ENCODE results near the gene TFIP11. TPM values are rescaled to one million over a fixed set of nuclear protein-coding genes. Genes with fewer than 3 reads are reported as not detected.

The TFIP11 gene
- total and polyA plus RNA-seq, 9 of the 15 experiments (the other 6 are each of a cell fraction or from before 2014, with no cell fraction given): 11.5 to 38.1 (median 25.2) TPM

DNA sequence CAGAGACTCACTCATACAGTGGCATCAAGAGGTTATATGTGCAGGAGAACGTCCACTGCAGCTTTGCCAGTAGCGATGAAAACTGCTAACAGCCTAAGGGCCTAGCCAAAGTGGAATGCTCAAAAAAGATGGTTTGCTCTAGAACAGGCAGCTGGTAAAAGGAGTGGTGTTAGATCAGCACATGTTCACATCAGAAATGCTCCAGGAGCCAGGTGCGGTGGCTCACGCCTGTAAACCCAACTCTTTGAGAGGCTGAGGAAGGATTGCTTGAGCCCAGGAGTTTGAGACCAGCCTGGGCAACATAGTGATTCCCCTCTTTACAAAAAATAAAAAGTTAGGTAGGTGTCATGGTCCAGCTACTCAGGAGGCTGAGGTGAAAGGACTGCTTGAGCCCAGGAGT lies 10.3 kb upstream of the TFIP11 start (continued):
- TF ChIP-seq MAZ (CRISPR knock-in tag; conservative IDR thresholded peaks at IDR 0.05 in 1 of 2, IDR thresholded peaks at IDR 0.05 in 1 of 2) (no peak), HDAC2 (IDR thresholded peaks at IDR 0.05) (no peak)
- TF ChIP-seq, protein P1, sequence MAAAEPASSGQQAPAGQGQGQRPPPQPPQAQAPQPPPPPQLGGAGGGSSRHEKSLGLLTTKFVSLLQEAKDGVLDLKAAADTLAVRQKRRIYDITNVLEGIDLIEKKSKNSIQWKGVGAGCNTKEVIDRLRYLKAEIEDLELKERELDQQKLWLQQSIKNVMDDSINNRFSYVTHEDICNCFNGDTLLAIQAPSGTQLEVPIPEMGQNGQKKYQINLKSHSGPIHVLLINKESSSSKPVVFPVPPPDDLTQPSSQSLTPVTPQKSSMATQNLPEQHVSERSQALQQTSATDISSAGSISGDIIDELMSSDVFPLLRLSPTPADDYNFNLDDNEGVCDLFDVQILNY (CRISPR knock-in tag; IDR thresholded peaks at IDR 0.05): no peak
- TF ChIP-seq, protein P2, sequence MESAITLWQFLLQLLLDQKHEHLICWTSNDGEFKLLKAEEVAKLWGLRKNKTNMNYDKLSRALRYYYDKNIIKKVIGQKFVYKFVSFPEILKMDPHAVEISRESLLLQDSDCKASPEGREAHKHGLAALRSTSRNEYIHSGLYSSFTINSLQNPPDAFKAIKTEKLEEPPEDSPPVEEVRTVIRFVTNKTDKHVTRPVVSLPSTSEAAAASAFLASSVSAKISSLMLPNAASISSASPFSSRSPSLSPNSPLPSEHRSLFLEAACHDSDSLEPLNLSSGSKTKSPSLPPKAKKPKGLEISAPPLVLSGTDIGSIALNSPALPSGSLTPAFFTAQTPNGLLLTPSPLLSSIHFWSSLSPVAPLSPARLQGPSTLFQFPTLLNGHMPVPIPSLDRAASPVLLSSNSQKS (CRISPR knock-in tag; IDR thresholded peaks at IDR 0.05): no peak

DNA sequence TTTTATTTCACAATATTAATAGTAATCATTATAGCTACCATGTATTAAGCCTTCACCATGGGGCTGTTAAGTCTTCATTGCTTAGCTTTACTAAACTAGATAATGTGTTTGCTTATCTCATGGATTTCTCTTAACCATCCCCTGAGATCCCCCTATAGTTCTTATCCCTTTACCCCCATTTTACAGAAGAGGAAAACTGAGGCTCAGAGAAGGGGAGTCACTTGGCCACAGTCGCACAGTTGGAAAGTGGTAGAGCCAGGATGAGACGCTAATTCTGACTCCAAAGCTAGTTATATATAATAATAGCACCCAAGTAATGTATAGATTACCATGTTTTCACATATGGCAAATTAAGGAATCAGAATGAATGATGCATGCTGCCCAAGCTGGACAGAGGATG lies 9.7 kb upstream of the TFIP11 start:
- no peaks in the 10 kb centered on the region for H4K20me1 ChIP-seq (replicated peaks; ENCODE audit: control insufficient read depth, insufficient read depth, low read length)
- no peaks in the 10 kb centered on the region for H3K79me2 ChIP-seq (ENCODE audit: control insufficient read depth, insufficient read depth, low read length)
- FAIRE-seq (no peak), ATAC-seq (no peak), DNase-seq (ENCODE audit: extremely low read depth in 1 of 4, low spot score in 3 of 4) (no peak)
- no peak overlapping the region for H3K4me3 ChIP-seq
- in situ Hi-C loops (cut with MboI) (no loop called here), intact Hi-C loops (cut with micrococcal nuclease) (no loop called here)
- TF ChIP-seq PHF20 (IDR thresholded peaks at IDR 0.05; ENCODE audit: partially characterized antibody) (no peak), SMAD4 (CRISPR knock-in tag; conservative IDR thresholded peaks at IDR 0.05) (no peak), ZNF408 (CRISPR knock-in tag; IDR thresholded peaks at IDR 0.05; ENCODE audit: low read depth) (no peak), RCOR1 (IDR thresholded peaks at IDR 0.05; ENCODE audit: borderline replicate concordance in 1 of 2, low read depth in 2 of 2, low read length in 2 of 2) (0 out of 4 replicates have a peak, but pooled peaks of 1 of the 2 experiments have one; percentile 53), PCBP1 (IDR thresholded peaks at IDR 0.05; ENCODE audit: low read depth, low read length, poor library complexity, severe bottlenecking) (no peak), ZNF124 (CRISPR knock-in tag; IDR thresholded peaks at IDR 0.05) (no peak), CEBPB (tag; IDR thresholded peaks at IDR 0.05) (peak; percentile 46; the same call in 1 of the 2 replicates), ADNP (tag; IDR thresholded peaks at IDR 0.05) (peak; percentile 41; the same call in 1 of the 2 replicates), BCOR (IDR thresholded peaks at IDR 0.05) (peak; percentile 74; the same call in 1 of the 2 replicates), RBM25 (IDR thresholded peaks at IDR 0.05; ENCODE audit: low read depth, low read length, severe bottlenecking) (peak; percentile 91)
- TF ChIP-seq, protein P3, sequence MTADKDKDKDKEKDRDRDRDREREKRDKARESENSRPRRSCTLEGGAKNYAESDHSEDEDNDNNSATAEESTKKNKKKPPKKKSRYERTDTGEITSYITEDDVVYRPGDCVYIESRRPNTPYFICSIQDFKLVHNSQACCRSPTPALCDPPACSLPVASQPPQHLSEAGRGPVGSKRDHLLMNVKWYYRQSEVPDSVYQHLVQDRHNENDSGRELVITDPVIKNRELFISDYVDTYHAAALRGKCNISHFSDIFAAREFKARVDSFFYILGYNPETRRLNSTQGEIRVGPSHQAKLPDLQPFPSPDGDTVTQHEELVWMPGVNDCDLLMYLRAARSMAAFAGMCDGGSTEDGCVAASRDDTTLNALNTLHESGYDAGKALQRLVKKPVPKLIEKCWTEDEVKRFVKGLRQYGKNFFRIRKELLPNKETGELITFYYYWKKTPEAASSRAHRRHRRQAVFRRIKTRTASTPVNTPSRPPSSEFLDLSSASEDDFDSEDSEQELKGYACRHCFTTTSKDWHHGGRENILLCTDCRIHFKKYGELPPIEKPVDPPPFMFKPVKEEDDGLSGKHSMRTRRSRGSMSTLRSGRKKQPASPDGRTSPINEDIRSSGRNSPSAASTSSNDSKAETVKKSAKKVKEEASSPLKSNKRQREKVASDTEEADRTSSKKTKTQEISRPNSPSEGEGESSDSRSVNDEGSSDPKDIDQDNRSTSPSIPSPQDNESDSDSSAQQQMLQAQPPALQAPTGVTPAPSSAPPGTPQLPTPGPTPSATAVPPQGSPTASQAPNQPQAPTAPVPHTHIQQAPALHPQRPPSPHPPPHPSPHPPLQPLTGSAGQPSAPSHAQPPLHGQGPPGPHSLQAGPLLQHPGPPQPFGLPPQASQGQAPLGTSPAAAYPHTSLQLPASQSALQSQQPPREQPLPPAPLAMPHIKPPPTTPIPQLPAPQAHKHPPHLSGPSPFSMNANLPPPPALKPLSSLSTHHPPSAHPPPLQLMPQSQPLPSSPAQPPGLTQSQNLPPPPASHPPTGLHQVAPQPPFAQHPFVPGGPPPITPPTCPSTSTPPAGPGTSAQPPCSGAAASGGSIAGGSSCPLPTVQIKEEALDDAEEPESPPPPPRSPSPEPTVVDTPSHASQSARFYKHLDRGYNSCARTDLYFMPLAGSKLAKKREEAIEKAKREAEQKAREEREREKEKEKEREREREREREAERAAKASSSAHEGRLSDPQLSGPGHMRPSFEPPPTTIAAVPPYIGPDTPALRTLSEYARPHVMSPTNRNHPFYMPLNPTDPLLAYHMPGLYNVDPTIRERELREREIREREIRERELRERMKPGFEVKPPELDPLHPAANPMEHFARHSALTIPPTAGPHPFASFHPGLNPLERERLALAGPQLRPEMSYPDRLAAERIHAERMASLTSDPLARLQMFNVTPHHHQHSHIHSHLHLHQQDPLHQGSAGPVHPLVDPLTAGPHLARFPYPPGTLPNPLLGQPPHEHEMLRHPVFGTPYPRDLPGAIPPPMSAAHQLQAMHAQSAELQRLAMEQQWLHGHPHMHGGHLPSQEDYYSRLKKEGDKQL (CRISPR knock-in tag; IDR thresholded peaks at IDR 0.05; ENCODE audit: borderline replicate concordance): no peak
- POLR2A ChIA-PET: interaction anchor here (1.5 to 2.3 kb wide), 3 partner anchors 9 to 15 kb away, joined by 5 to 8 read pairs (median 7); no protein-coding TSS in a partner anchor
- no peak overlapping the region for H3K4me2 ChIP-seq (ENCODE audit: insufficient read depth, low read length)
- H3K9me3 ChIP-seq (replicated peaks; ENCODE audit: control insufficient read depth, insufficient read depth, low read depth, low read length): no peaks in the 10 kb centered on the region
- no peak overlapping the region for H2AFZ ChIP-seq (ENCODE audit: low read depth, low read length)
- H3K27ac ChIP-seq (ENCODE audit: extremely low read depth, low read depth, low read length): no peak overlapping the region
- H3K9me1 ChIP-seq (ENCODE audit: control insufficient read depth, insufficient read depth, low read length): no peaks in the 10 kb centered on the region
- H3K36me3 ChIP-seq (ENCODE audit: control insufficient read depth, insufficient read depth, low read length): peaks cover 38% of the 10 kb centered on the region
- no peak overlapping the region for H3K9ac ChIP-seq (ENCODE audit: insufficient read depth in 1 of 2, low read depth in 2 of 2, low read length in 2 of 2)
- CTCF ChIA-PET (ENCODE audit: low intra/inter-chr PET ratio): no interaction called here
- BruUV-seq (replicated peaks): no TSS peak
- peaks cover 0 to 5% of the 10 kb centered on the region in 2 experiments; a peak in 3 of 5 replicates for H3K4me1 ChIP-seq (replicated peaks in 1 of 2; ENCODE audit: control insufficient read depth in 2 of 2, insufficient read depth in 2 of 2, low read length in 2 of 2)
- no peaks in the 10 kb centered on the region for H3K27me3 ChIP-seq (ENCODE audit: control insufficient read depth in 2 of 2, insufficient read depth in 2 of 2, low read length in 2 of 2)
- 84% methylated on average over 2 of the region's 2 CpGs for WGBS (ENCODE audit: insufficient coverage, low coverage, missing lambda C conversion rate)
